KMS-11 (cell line): ENCODE measurements around the gene PAX3.

Experiments used
- H2AFZ ChIP-seq: fragments of 200-600 bp; sonication (generic); 2 replicates; pipeline ENCODE4 v1.6.1; 2016; ENCODE audit warnings: antibody characterized with exemption, mixed run types, low read depth
- H3K27ac ChIP-seq: fragments of 200-600 bp; sonication (generic); 2 replicates; pipeline ENCODE4 v1.6.1; 2016; ENCODE audit warnings: mild to moderate bottlenecking, mixed run types
- H3K27me3 ChIP-seq: fragments of 200-600 bp; sonication (generic); 2 replicates; pipeline ENCODE4 v1.6.1; 2017; ENCODE audit warnings: mild to moderate bottlenecking, low read depth, mixed run types, moderate library complexity; ENCODE audit not compliant: insufficient read depth
- H3K36me3 ChIP-seq: fragments of 200-600 bp; sonication (generic); 2 replicates; pipeline ENCODE4 v1.6.1; 2017; ENCODE audit warnings: mild to moderate bottlenecking, mixed run types; ENCODE audit not compliant: insufficient read depth
- H3K4me1 ChIP-seq: fragments of 200-600 bp; sonication (generic); 2 replicates; pipeline ENCODE4 v1.6.1; 2016; ENCODE audit warnings: mild to moderate bottlenecking, low read depth, mixed run types; ENCODE audit not compliant: poor library complexity, severe bottlenecking
- H3K4me2 ChIP-seq: fragments of 200-600 bp; sonication (generic); 2 replicates; pipeline ENCODE4 v1.7.0; 2016; ENCODE audit warnings: mild to moderate bottlenecking, mixed run types
- H3K4me3 ChIP-seq: fragments of 200-600 bp; sonication (generic); IDR thresholded peaks from 2 replicates; pipeline ENCODE4 v1.6.1; 2017; ENCODE audit warnings: low read depth, low read length, mixed read lengths; ENCODE audit not compliant: insufficient read depth
- H3K79me2 ChIP-seq: fragments of 200-600 bp; sonication (generic); 2 replicates; pipeline ENCODE4 v1.6.1; 2016; ENCODE audit warnings: low read depth, mixed run types; ENCODE audit not compliant: insufficient read depth
- H3K9ac ChIP-seq: fragments of 200-600 bp; sonication (generic); 2 replicates; pipeline ENCODE4 v1.6.1; 2016; ENCODE audit warnings: mild to moderate bottlenecking, mixed run types
- H4K20me1 ChIP-seq: fragments of 200-600 bp; sonication (generic); 2 replicates; pipeline ENCODE4 v1.6.1; 2016; ENCODE audit warnings: mild to moderate bottlenecking, mixed run types; ENCODE audit not compliant: insufficient read depth
- TF ChIP-seq, protein P1 (sequence below): fragments of 200-600 bp; sonication (generic); conservative IDR thresholded peaks from 2 replicates; pipeline ENCODE4 v1.6.1; 2017; ENCODE audit warnings: low read depth, mild to moderate bottlenecking, antibody characterized with exemption, low read length, moderate library complexity, mixed read lengths

Gene PAX3

DNA sequence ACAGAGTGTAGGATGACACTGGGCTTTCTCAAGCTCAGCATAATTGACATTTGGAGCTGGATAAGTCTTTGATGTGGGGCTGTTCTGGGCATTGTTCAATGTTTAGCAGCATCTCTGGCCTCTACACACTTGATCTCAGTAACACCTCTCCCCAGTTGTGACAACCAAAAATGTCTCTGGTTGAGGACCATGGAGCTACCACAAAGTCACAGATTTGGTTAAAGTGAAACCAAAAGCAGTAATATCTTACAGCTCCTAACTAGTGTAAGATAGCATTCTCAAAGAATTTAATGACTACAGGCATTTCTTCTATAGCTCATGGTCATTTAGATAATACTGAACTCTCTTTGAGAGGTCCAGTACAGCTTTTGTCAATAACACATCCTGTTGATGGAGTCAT lies 23.4 kb upstream of the PAX3 start:
- Histone ChIP-seq H3K79me2 (no peaks in the 10 kb centered on the region), H3K36me3 (no peaks in the 10 kb centered on the region), H3K4me1 (peaks cover 25% of the 10 kb centered on the region), H2AFZ (no peak overlapping the region), H3K27me3 (no peaks in the 10 kb centered on the region), H3K9ac (no peak overlapping the region), H3K4me2 (peak overlapping the region; percentile 81), H4K20me1 (no peaks in the 10 kb centered on the region), H3K4me3 (no peak overlapping the region), H3K27ac (peak overlapping the region; percentile 25; the same call in 1 of the 2 replicates)
- TF ChIP-seq, protein P1, sequence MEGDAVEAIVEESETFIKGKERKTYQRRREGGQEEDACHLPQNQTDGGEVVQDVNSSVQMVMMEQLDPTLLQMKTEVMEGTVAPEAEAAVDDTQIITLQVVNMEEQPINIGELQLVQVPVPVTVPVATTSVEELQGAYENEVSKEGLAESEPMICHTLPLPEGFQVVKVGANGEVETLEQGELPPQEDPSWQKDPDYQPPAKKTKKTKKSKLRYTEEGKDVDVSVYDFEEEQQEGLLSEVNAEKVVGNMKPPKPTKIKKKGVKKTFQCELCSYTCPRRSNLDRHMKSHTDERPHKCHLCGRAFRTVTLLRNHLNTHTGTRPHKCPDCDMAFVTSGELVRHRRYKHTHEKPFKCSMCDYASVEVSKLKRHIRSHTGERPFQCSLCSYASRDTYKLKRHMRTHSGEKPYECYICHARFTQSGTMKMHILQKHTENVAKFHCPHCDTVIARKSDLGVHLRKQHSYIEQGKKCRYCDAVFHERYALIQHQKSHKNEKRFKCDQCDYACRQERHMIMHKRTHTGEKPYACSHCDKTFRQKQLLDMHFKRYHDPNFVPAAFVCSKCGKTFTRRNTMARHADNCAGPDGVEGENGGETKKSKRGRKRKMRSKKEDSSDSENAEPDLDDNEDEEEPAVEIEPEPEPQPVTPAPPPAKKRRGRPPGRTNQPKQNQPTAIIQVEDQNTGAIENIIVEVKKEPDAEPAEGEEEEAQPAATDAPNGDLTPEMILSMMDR: no peak

DNA sequence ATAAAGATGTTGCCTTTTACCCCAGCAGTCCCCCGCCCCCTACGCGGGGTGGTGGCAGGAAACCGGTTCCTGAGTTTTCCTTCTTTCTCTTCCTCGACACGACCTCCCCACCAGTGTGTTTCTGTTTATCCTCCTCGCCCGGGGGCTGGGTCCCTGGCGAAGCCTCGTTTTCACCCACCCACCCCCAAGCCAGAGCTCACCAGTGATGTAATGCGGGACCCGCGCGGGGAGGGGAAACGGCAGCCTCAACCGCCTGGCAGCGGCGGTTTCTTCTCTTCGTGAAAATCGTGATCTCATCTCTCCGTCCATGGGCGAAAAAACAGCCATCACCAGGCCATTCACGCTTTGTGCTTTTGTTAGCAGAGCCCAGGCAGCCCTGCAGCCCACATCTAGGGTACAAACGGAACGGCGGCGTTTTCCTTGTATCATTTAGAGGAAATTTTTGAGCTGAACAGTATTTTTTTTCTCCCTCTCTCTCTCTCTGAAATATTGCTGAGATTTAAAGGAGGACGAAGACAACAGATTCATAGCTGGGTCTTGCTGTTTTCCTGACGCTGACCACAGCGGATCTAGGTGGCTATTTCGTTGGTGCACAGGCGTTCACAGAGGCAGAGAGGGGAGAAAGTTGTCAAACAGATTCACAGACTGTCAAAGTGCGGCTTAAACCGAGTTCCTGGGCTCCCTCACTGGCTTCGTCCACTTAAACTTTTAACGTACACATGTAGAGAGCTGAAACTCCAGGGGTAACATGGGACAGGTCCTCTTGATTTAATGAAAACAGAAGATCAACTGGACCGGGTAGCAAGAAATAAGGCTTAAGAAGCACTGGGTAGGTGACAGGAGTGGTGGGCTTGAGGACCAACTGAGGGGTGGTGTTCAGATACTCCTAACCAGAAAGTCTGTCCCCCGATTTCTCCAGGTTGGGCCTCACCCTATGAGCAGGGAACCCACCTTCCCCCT lies 21.9 kb upstream of the PAX3 start:
- Histone ChIP-seq H3K4me2 (peak overlapping the region; percentile 81), H3K36me3 (no peaks in the 10 kb centered on the region), H3K79me2 (no peaks in the 10 kb centered on the region), H3K27me3 (no peaks in the 10 kb centered on the region), H3K27ac (peak overlapping the region; percentile 70), H2AFZ (peak overlapping the region; percentile 51), H3K4me3 (no peak overlapping the region), H3K4me1 (peaks cover 40% of the 10 kb centered on the region), H4K20me1 (no peaks in the 10 kb centered on the region), H3K9ac (peak overlapping the region; percentile 63)
- TF ChIP-seq, protein P1: no peak

GRCh38 chr2:222319586-222320435 lies 21.0 kb upstream of the PAX3 start:
- H3K9ac ChIP-seq: peak overlapping the region; percentile 63
- TF ChIP-seq, protein P1: no peak
- no peaks in the 10 kb centered on the region for H3K79me2 ChIP-seq
- H3K27me3 ChIP-seq: no peaks in the 10 kb centered on the region
- no peak overlapping the region for H3K4me3 ChIP-seq
- H3K4me1 ChIP-seq: peaks cover 48% of the 10 kb centered on the region
- H3K4me2 ChIP-seq: peak overlapping the region; percentile 81
- H2AFZ ChIP-seq: peak overlapping the region; percentile 51
- peak overlapping the region; percentile 70 for H3K27ac ChIP-seq
- no peaks in the 10 kb centered on the region for H4K20me1 ChIP-seq
- no peaks in the 10 kb centered on the region for H3K36me3 ChIP-seq

DNA sequence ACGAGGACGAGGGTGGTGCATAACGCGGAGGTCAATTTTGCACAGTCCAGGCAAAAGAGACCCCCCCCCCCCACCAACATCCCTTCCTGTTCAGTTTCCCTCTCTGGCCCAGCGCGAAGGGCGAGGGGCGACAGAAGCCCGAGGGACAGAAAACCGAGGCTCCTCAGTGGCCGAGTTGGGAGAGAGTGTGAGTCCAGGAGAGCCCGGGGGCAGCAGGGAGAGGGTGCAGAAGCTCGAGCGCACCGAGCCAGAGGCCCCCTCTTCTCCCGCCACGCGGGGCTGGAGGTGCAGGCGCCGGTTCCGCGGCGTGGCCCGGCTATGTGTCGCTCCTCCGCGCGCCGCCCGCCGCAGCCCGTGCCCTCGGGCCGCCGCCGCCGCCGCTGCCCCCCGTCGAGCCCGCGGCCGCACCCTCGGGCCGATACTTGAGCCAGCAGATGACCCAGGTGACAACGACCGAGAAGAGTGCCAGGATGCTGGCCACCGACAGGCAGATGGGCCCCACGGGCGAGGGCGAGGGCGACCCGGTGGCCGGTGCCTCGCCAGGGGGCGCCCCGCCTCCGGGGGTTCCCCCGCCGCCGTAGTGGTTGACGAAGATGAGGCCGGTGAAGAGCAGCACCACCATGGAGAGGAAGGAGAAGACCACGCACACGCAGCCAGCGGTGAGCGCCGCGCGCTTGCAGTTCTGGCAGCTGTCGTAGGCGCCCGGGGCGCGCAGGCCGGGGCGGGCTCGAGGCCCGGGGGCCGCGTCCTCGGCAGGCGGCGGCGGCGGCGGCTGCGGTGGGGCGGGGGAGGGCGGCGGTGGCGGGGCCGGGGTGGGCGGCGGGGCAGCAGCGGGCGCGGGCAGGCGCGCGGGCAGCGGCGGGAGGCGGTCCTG lies 20.2 kb upstream of the PAX3 start:
- peaks cover 48% of the 10 kb centered on the region for H3K4me1 ChIP-seq
- H3K79me2 ChIP-seq: no peaks in the 10 kb centered on the region
- H4K20me1 ChIP-seq: no peaks in the 10 kb centered on the region
- H3K27ac ChIP-seq: peak overlapping the region; percentile 70
- no peaks in the 10 kb centered on the region for H3K27me3 ChIP-seq
- TF ChIP-seq, protein P1: peak; percentile 25; the same call in 1 of the 2 replicates
- peak overlapping the region; percentile 68 for H3K4me3 ChIP-seq
- no peaks in the 10 kb centered on the region for H3K36me3 ChIP-seq
- H2AFZ ChIP-seq: peak overlapping the region; percentile 72
- H3K9ac ChIP-seq: peak overlapping the region; percentile 70; the same call in 1 of the 2 replicates
- H3K4me2 ChIP-seq: peak overlapping the region; percentile 67
